Keratinocyte (primary cell): ENCODE results near the gene TFDP1. TPM values are rescaled to one million over a fixed set of nuclear protein-coding genes. Genes with fewer than 3 reads are reported as not detected.

ENCODE experiments used
- DNase-seq: peaks from one replicate; pipeline ENCODE4 v3.0.0-alpha.2; 2011; ENCODE audit warnings: low read depth, missing footprints, low spot score
- FAIRE-seq: peaks from 2 replicates; lab custom pipeline; 2011; peaks lifted over from hg19 to GRCh38; lab: Jason Lieb, UNC
- H2AFZ ChIP-seq: 2 replicates; pipeline ENCODE4 v1.6.0; 2012; ENCODE audit warnings: low read length, control low read depth, inconsistent platforms; ENCODE audit not compliant: control insufficient read depth
- H3K27ac ChIP-seq: 2 replicates; pipeline ENCODE4 v1.5.1; 2011; ENCODE audit warnings: low read length; ENCODE audit not compliant: control insufficient read depth, insufficient read depth
- H3K27me3 ChIP-seq: 3 replicates; pipeline ENCODE4 v1.6.0; 2011; ENCODE audit warnings: low read length; ENCODE audit not compliant: control insufficient read depth, insufficient read depth; ENCODE audit errors: extremely low read depth
- H3K36me3 ChIP-seq, 2 experiments: 2 replicates in 1 of 2; 3 replicates in 1 of 2; pipeline ENCODE4 v1.5.1; 2011; ENCODE audit warnings: low read length in 2 of 2, mild to moderate bottlenecking in 1 of 2; ENCODE audit not compliant: control insufficient read depth in 2 of 2, insufficient read depth in 2 of 2; ENCODE audit errors: extremely low read depth in 1 of 2
- H3K4me1 ChIP-seq: 3 replicates; pipeline ENCODE4 v1.5.1; 2011; ENCODE audit warnings: low read length; ENCODE audit not compliant: control insufficient read depth, insufficient read depth; ENCODE audit errors: extremely low read depth
- H3K4me2 ChIP-seq: 3 replicates; pipeline ENCODE4 v1.6.0; 2011; ENCODE audit warnings: low read depth, low read length; ENCODE audit not compliant: control insufficient read depth, insufficient read depth; ENCODE audit errors: extremely low read depth
- H3K4me3 ChIP-seq, 3 experiments: fragments of 200-600 bp in 1 of 3; sonication (generic) in 1 of 3; 2 replicates in 2 of 3; 3 replicates in 1 of 3; pipeline ENCODE4 v1.5.1; 2011 to 2016; ENCODE audit warnings: low read length in 3 of 3, mild to moderate bottlenecking in 3 of 3, control low read depth in 2 of 3, inconsistent platforms in 1 of 3, low read depth in 1 of 3, mixed read lengths in 1 of 3, mixed run types in 1 of 3, moderate library complexity in 1 of 3; ENCODE audit not compliant: control insufficient read depth in 2 of 3, insufficient read depth in 2 of 3; ENCODE audit errors: extremely low read depth in 1 of 3
- H3K79me2 ChIP-seq: 2 replicates; pipeline ENCODE4 v1.6.0; 2012; ENCODE audit warnings: low read length; ENCODE audit not compliant: control insufficient read depth, insufficient read depth
- H3K9ac ChIP-seq: 3 replicates; pipeline ENCODE4 v1.6.0; 2011; ENCODE audit warnings: low read length; ENCODE audit not compliant: control insufficient read depth, insufficient read depth; ENCODE audit errors: extremely low read depth
- H3K9me1 ChIP-seq: 3 replicates; pipeline ENCODE4 v1.6.0; 2011; ENCODE audit warnings: low read length; ENCODE audit not compliant: control insufficient read depth, insufficient read depth; ENCODE audit errors: extremely low read depth
- H3K9me3 ChIP-seq: 2 replicates; pipeline ENCODE4 v1.5.1; 2012; ENCODE audit warnings: low read depth, low read length; ENCODE audit not compliant: control insufficient read depth
- H4K20me1 ChIP-seq: 3 replicates; pipeline ENCODE4 v1.6.0; 2011; ENCODE audit warnings: low read length; ENCODE audit not compliant: control insufficient read depth, insufficient read depth; ENCODE audit errors: extremely low read depth
- EZH2 ChIP-seq: IDR thresholded peaks from one replicate; pipeline ENCODE4 v1.6.1; 2012; ENCODE audit warnings: inconsistent platforms, mild to moderate bottlenecking, low read length, moderate library complexity
- dilution Hi-C: fragments of 300-500 bp; cut with MboI; formaldehyde crosslinking; loops from one replicate; pipeline ENCODE4 v1.7.0; 2020; ENCODE audit warnings: low sequenced_read_pairs; ENCODE audit not compliant: extremely low pct_ligation_motif_present
- polyA plus RNA-seq, 5 experiments: library from polyadenylated mRNA; depleted of rRNA in 3 of 5; stranded (reverse) in 3 of 5; stranded (forward) in 1 of 5; unstranded in 1 of 5; fragments of >200 nt; gene quantifications; 1 replicate in 1 of 5; 2 replicates in 3 of 5; 3 replicates in 1 of 5; pipeline versions ENCODE4 v1.2.1 to v1.2.3, GENCODE V29; 2011 to 2012; ENCODE audit warnings: missing spikeins in 2 of 5, low read depth in 1 of 5, low replicate concordance in 1 of 5
- TF ChIP-seq, protein P1 (sequence below), 3 experiments: IDR thresholded peaks in 1 of 3; conservative IDR thresholded peaks in 1 of 3; optimal IDR thresholded peaks in 1 of 3; 2 replicates in 2 of 3; 3 replicates in 1 of 3; pipeline versions ENCODE3 to v1.5.1; 2011; ENCODE audit warnings: low read length in 3 of 3, mild to moderate bottlenecking in 3 of 3, moderate library complexity in 2 of 3, control low read depth in 1 of 3, inconsistent platforms in 1 of 3; ENCODE audit not compliant: insufficient read depth in 2 of 3; ENCODE audit errors: extremely low read depth in 1 of 3

TFDP1 gene
- polyA plus RNA-seq, 1 donor (not counting 4 experiments of a cell fraction or from before 2014, with no cell fraction given), result 105 TPM

DNA sequence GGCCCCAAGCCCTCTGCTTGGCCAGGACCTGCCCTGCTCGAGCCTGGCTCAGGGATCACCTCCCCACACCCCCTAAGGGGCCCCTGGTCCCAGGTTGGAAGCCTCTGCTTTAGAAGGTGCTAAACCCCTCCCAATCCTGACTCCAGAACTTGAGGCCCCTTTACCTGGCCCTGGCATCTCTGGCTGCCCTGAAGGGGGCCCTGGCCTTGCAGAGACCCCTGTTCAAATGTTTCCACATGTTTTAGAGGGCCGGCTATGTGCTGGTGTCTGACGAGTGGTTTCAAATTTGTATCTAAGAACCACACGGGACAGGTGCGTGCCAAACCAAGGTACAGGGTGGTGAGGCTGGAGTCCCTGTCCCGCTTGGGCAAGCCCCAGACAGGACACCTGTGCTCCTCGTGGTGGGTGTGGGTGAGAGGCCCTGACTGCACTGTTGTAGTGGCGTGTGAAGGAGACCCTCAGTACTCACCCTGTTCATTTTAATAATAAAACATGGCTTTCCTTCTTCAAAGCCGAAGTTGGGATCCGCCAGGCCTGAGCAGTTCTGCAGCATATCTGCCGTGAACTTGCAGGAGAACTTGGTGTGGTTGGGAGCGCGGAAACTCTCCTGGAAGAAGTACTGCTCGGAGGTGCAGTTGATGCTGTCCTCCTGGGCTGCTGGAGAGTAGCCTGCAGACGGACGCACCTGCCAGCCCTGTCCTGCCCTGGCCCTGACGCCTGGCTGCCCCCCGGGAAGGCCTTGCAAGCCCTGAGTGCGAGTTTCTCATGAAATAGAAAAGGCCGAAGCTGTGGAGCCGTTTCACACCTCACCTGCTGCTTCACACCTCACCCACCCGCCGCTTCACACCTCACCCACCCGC is 68.1 kb downstream of the TFDP1 start:
- no peak for TF ChIP-seq EZH2
- TF ChIP-seq, protein P1, sequence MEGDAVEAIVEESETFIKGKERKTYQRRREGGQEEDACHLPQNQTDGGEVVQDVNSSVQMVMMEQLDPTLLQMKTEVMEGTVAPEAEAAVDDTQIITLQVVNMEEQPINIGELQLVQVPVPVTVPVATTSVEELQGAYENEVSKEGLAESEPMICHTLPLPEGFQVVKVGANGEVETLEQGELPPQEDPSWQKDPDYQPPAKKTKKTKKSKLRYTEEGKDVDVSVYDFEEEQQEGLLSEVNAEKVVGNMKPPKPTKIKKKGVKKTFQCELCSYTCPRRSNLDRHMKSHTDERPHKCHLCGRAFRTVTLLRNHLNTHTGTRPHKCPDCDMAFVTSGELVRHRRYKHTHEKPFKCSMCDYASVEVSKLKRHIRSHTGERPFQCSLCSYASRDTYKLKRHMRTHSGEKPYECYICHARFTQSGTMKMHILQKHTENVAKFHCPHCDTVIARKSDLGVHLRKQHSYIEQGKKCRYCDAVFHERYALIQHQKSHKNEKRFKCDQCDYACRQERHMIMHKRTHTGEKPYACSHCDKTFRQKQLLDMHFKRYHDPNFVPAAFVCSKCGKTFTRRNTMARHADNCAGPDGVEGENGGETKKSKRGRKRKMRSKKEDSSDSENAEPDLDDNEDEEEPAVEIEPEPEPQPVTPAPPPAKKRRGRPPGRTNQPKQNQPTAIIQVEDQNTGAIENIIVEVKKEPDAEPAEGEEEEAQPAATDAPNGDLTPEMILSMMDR (optimal IDR thresholded peaks at IDR 0.05 in 1 of 3, IDR thresholded peaks at IDR 0.05 in 1 of 3, conservative IDR thresholded peaks at IDR 0.05 in 1 of 3; ENCODE audit: extremely low read depth in 1 of 3, insufficient read depth in 2 of 3, low read length in 3 of 3), result no peak

DNA sequence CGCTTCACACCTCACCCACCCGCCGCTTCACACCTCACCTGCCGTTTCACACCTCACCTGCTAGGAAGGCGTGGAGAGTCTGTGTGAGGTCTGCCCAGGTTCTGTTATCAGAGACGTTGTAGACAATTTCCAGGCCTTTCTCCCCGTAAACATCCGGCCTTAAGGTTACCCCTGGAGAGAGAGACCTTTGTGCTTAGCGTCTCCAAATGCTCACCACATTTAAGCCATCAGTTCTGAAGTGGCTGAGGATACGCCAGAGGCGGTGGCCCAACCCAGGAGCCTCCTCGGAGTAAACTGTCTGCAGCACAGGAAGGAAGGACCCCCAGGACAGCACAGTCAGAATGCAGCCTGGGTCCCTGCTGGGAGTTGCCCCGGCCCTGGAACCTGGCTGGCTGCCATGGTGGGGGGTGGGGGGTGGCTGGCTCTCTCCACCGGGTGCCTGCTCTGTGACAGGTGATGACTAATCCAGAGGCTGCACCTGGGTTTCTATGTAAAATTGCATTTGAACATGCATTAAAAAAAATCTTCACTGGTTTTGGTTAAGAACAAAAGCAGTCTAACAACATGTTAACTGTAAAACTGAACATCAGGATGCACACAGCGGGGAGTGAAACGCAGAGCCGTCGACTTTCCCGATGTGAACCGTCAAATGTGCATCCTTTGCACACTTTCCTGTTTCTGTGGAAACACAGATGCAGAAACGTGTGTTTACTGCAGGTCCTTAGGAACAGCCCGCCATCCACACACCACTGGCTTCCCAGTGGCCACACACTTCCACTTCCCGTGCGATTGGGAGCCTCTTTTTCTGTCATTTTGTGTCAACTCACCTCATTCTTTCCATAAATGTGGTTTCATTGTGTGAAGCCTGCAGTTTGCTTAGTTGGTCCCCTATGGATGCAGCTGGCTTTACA is 69.0 kb downstream of the TFDP1 start:
- no peak overlapping the region for H3K27ac ChIP-seq
- FAIRE-seq, result no peak
- H4K20me1 ChIP-seq, result no peaks in the 10 kb centered on the region
- no peaks in the 10 kb centered on the region for H3K36me3 ChIP-seq
- no peak for DNase-seq
- H3K9me3 ChIP-seq, result no peaks in the 10 kb centered on the region
- no peak overlapping the region for H2AFZ ChIP-seq
- no peak overlapping the region for H3K4me3 ChIP-seq
- peaks cover 25% of the 10 kb centered on the region for H3K27me3 ChIP-seq
- H3K9ac ChIP-seq, result no peak overlapping the region
- dilution Hi-C loops, result no loop called here
- no peaks in the 10 kb centered on the region for H3K79me2 ChIP-seq
- H3K9me1 ChIP-seq, result no peaks in the 10 kb centered on the region
- TF ChIP-seq, protein P1 (optimal IDR thresholded peaks at IDR 0.05 in 1 of 3, IDR thresholded peaks at IDR 0.05 in 1 of 3, conservative IDR thresholded peaks at IDR 0.05 in 1 of 3; ENCODE audit: extremely low read depth in 1 of 3, insufficient read depth in 2 of 3, low read length in 3 of 3), result no peak
- no peak for TF ChIP-seq EZH2
- no peak overlapping the region for H3K4me2 ChIP-seq
- peaks cover 2% of the 10 kb centered on the region for H3K4me1 ChIP-seq

More for the DNA sequence above, 68.1 kb downstream of the TFDP1 start:
- H3K36me3 ChIP-seq, result no peaks in the 10 kb centered on the region
- FAIRE-seq, result no peak
- no peaks in the 10 kb centered on the region for H3K9me1 ChIP-seq
- DNase-seq, result no peak
- no peak overlapping the region for H3K27ac ChIP-seq
- no peaks in the 10 kb centered on the region for H4K20me1 ChIP-seq
- dilution Hi-C loops, result no loop called here
- no peak overlapping the region for H3K9ac ChIP-seq
- H2AFZ ChIP-seq, result no peak overlapping the region
- H3K79me2 ChIP-seq, result no peaks in the 10 kb centered on the region
- H3K4me3 ChIP-seq, result no peak overlapping the region
- H3K4me2 ChIP-seq, result no peak overlapping the region
- peaks cover 21% of the 10 kb centered on the region for H3K27me3 ChIP-seq
- no peaks in the 10 kb centered on the region for H3K9me3 ChIP-seq
- peaks cover 2% of the 10 kb centered on the region for H3K4me1 ChIP-seq
